Measurements from ENCODE around the gene MEIS3.

Gene MEIS3

DNA sequence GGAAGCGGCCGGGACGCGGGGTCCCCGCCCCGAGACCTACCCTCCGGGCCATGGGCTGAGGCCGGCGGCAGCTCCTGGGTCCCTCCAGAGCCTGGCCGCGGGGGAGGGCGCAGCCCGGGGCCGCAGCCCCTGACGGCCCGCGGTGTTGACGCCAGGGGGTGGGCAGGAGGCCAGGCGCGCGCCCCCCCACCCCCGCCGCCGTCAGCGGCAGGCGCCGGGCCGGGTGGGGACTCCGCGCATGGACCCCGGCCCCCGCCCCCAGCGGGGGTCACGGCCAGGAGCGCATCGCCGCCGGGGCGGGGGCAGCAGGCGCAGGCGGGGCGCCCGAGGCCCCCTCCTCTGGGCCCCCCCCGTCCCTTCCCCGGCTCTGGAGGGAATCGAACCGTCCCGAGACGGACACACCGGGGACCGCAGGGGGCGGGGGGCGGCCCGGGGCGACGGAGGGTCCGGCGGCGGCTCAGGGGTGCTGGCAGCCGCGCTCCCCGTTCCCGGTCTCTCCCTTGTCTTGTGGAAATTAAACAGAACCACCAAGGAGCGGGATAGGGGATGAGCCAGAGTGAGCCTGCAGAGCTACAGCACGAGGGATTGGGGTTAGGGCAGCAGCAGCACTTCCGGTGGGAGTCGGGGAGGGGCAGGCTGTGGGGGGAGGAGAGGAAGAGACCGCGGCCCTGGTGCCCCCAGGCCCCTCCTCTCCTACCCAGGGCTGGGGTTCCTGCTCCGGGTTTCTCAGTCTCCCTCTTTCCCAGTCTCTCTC lies at the start of gene MEIS3:
MEIS3 (minus strand) TSS at position 498 of the 754 bp plus-strand sequence; CDS start at position 52, 446 bp downstream.
- DNase-seq, result no peak

- DNase-seq, result no peak
Measured at GRCh38 chr19:47467914-47468313, 48.6 kb upstream of the MEIS3 start.

DNA sequence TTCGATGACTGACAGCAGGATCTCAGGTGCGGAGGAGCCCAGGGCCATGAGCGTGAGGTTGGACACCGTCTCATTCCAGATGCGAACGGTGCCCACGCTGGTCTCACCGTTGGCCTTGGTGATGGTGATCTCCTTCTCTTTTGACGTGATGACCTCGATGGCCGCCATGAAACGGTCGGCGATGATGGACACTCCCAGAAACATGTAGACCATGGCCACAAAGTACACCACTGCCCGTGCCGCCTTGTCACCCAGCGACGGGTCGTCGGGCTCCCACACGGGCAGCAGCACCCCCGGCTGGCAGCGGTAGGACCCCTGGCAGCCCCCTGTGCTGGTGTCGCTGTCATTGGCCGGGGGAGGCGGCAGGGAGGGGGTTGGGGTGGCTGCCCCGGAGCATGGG lies 46.6 kb upstream of the MEIS3 start:
- no peak for DNase-seq

DNA sequence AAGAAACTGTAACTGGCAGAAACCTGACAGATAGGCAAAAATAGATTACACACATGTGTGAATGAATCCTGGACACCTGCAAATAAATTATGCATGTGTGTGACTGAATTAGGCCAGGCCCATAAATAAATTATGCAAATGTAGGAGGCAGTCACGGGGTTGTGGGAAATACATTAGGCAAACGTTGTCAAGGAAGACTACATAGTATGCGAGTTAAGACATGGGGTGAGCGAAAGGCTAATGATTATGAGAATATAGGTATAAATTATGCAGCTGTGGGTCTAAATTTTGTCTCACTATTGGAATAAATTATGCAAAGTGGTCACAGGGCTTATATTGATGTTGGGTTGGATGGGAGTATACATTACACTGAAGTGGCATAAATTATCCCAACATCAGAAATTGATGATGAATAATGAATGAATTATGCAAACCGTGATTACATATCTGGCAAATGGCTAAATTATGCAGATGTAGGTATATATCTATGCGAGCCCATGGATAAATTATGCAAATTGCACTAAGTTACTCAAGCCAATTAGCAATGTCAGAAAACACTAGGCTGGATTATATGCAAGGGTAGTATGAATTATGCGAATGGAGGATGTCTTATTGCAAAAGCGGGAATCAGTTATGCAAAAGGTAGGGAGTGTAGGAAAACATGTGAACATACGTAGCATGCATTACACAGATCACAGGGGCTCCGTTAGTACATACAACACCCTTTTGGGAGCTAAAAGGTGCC lies 45.5 kb upstream of the MEIS3 start:
- DNase-seq, result no peak

- no peak for DNase-seq
Measured at GRCh38 chr19:47461876-47462275, 42.5 kb upstream of the MEIS3 start.

GRCh38 chr19:47459477-47459876 lies 40.1 kb upstream of the MEIS3 start:
- DNase-seq, result no peak

DNA sequence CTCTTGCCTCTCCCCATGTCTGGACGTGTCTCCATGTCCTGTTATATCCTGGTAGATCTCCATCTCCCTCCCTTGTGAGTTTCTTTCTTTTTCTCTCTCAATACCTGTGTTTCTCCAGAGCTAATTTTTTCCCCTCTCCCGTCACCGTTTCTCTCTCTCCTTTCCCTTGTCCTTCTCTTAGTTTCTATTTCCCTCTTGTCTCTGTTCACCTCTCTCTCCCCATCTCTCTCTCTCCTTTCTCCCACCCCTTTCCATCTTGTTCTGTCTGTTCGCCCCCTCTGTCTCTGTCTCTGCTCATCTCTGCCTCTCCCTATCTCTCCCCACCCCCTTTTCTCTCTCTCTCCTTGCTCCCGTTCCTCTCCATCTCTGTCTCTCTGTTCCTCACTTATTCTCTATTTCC lies 39.3 kb upstream of the MEIS3 start:
- DNase-seq, result no peak

GRCh38 chr19:47456721-47457474 lies 37.6 kb upstream of the MEIS3 start:
- no peak for DNase-seq

GRCh38 chr19:47450478-47450877 lies 31.2 kb upstream of the MEIS3 start:
- no peak for DNase-seq

GRCh38 chr19:47448360-47448727 lies 29.0 kb upstream of the MEIS3 start:
- no peak for DNase-seq

- DNase-seq, result no peak
Measured at GRCh38 chr19:47447470-47448359, 28.4 kb upstream of the MEIS3 start.

- no peak for DNase-seq
Measured at GRCh38 chr19:47446534-47447469, 27.5 kb upstream of the MEIS3 start.

DNA sequence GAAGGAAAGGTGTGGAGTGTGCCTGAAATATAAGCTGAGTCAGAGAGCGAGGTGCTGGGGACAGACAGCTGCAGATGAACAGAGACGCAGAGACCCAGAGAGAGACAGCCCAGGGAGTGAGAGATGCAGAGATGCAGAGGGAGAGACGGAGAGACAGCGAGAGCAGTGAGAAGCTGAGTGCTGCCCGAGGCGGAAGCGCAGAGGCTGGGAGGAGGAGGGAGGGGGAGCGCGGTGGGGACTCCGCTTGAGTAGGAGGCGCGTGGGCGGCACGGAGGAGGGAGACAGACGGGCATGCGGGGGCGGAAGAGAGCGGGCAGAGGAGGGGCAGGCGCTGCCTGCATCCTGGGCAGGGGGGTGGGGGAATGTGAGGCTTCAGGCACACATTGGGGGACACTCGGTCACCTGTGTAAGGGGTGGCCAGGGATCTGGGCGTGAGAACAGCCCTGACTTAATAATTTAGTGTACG lies 26.6 kb upstream of the MEIS3 start:
- peak; percentile 44 for DNase-seq

- DNase-seq, result peak; percentile 62
Measured at GRCh38 chr19:47445527-47445926, 26.2 kb upstream of the MEIS3 start.

DNA sequence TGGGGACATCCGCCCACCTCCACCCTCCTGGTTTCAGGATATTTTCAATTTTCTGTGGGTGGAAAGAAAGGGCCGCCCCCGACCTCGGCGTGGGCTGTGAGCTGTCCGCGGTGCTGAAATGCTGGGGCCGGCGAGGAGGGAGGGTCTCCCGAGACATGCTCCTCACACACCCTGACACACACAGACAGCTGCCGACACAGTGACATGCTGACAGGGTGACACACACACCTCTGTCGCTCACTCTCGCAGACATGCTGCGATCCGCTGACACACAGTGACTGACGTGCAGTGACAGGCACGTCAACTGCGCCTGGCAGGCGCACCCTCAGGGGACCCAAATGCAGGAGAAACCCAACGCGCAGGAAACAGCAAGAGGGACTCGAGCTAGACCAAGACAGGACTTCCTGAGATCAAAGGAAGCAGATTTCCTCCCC lies 25.1 kb upstream of the MEIS3 start:
- DNase-seq, result no peak

DNA sequence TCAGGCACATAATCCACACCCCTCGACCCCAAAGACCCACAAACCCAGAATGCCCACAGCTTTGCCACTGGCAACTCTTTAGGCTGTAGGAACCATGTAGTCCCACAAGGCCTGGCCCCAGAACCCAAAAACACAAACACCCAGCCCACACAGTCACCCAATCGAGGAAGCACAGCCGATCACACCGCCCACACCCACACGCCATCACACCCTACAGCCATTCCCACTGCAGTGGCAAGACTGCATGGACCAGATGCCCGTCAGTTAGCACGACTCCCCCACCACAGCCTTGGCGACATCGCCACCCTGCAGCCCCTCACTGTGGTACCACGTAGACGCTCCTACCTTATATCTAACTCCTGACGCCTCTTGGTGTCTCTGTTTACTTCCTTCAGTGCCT lies 24.0 kb upstream of the MEIS3 start:
- DNase-seq, result no peak

DNA sequence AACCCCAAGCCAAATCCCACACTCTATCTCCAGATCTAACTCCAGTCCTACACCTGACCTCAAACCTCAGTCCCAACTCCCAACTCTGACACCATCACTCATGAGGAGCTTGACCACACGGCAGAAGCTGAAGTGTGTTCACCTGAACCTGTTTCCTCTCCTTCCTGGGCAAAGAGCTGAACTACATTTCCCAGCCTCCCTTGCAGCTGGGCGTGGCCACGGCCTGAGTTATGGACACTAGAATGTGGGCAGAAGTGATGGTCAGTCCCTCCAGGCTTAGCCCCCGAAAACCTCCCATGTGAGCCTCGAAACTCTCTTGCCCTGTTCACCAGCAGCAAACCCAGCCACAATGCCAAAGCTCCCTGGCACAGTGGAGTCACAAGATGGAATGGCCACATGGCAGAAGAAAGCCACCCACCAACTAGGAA lies 19.5 kb upstream of the MEIS3 start:
- no peak for DNase-seq

DNA sequence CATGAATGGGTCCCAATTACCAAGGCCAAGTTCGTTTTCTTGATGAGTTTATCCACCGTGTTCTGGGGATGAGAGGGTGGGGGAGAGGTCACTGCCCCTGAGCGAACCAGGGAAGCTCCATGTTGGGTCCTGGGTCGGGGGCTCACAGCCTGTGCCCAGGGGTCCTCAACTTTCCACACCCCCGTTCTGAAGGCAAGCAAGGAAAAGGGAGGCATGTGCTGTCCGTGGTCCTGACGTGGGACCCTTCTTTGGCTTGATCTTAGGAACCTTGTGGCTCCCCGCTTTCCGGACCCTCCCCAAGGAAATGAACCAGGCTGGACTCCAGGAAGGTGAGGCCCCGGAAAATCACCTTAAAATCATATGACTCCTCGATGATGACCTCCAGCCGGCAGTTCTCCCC lies 18.2 kb upstream of the MEIS3 start:
- DNase-seq, result no peak

DNA sequence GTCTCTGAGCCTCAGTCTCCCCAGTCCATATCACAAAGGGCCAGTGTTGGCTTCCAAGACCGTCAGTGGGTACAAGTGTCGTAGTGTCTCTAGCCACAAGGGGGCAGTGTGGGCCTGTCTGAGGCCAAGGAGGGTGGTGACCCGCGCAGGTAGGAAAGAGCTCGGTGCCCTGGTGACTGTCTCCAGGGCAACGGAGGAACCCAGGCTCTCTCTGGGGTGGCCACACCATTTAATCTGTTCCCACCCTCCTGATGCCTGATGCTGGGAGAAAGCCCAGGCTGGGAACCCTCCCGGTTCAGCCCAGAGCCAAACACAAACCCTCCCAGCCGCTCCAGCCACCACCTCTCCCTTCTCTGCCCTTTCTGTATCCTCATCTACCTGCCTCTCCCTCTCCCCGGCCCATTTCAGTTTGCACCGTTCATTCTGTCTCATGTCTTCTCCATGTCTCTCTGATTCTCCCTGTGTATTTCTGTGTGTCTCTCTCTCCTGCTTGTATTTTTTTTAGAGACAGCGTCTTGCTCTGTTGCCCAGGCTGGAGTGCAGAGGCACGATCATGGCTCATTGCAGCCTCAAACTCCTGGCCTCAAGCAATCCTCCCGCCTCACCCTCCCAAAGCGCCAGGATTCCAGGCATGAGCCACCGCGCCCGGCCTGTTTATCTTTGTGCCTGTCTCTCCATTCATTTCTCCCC lies 17.5 kb upstream of the MEIS3 start:
- DNase-seq, result peak; percentile 22

DNA sequence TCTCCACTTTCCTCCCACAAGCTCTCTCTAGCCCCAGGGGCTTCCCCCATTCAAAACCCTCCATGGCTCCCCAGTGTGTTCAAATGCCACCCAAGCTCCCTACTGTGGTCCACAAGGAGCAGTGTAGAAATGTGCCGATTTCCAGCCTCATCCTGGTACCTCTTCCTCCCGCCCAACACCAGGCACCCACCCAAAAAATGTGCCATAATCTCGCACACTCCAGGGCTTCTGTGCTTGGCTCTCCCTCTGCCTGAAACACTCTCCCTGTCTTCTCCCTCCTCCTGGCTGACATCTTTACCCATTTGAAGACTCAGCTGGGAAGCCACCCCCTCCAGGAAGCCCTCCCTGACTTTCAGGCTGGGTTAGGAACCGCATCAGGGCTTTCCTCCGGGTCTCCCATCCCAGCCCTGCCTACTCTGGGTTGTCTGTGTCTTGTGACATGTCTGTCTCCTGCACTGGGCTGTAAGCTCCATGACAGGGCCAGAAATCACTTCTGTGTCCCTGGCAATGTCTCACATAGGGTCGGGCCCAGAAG lies 16.6 kb upstream of the MEIS3 start:
- no peak for DNase-seq
